GM19239 (cell line): ENCODE results near the gene FOXN3.

Experiments used
- DNase-seq: peaks from one replicate; pipeline ENCODE4 v3.0.0; 2011; ENCODE audit warnings: low spot score; ENCODE audit not compliant: insufficient read length
- FAIRE-seq: peaks from 2 replicates; lab custom pipeline; 2011; peaks lifted over from hg19 to GRCh38; lab: Jason Lieb, UNC

FOXN3 gene

DNA sequence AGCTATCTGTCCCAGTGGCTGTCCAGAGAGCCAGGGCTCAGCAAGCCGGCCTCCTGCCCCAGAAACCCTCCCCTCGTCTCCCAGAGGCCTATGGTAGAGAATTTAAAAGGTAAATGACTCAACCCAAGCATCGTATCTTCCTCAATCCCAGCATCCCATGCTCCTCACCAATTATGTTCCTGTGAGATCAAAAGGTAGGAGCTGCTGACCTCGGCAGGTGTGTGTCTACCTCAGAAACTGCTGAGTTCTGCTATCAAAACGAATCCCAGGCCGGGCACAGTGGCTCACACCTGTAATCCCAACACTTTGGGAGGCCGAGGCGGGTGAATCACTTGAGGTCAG is 49.3 kb downstream of the FOXN3 start:
- DNase-seq: no peak

DNA sequence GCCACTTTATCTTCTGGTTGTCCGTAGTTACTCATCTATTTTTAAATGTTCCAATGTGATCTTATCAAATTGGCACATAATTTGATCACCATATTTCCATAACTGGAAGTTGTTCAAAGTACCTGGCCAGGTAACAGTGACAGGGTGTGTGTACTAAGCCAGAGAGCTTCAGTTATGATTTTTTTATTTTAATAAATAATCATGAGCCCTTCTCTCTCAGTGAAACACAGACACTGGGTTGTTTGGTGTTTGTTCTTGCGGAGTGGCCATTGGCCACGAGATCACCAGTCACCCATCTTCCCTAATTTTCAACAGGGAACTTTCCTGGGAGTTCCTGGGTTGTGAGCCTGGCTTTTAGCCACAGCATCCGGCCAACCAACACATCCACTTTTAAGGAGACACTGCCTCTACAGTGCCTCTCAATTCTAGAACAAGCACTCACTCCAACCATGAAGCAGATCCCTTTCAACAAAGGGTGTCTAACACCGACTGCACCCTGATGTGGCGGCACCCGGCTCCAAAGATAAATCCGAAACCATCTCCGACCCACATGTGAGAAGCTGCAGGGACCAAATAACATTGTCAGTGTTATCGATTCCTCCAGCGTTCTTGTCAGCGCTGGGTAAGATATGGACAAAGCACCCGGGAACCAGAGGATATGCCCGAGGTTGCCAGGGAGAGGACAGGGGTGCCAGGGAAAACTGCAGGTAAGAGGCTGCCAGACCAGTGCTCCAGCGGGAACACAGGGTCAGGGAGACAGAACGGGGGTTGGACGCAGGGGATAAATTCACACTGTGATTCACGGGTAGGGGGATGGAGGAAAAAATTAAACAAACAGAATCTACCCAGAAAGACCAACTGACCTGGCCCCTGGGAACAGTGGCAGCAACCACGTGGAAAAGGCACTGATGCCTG is 49.9 kb downstream of the FOXN3 start:
- no peak for DNase-seq
- no peak for FAIRE-seq

More for the DNA sequence above, 49.3 kb downstream of the FOXN3 start:
- no peak for FAIRE-seq

DNA sequence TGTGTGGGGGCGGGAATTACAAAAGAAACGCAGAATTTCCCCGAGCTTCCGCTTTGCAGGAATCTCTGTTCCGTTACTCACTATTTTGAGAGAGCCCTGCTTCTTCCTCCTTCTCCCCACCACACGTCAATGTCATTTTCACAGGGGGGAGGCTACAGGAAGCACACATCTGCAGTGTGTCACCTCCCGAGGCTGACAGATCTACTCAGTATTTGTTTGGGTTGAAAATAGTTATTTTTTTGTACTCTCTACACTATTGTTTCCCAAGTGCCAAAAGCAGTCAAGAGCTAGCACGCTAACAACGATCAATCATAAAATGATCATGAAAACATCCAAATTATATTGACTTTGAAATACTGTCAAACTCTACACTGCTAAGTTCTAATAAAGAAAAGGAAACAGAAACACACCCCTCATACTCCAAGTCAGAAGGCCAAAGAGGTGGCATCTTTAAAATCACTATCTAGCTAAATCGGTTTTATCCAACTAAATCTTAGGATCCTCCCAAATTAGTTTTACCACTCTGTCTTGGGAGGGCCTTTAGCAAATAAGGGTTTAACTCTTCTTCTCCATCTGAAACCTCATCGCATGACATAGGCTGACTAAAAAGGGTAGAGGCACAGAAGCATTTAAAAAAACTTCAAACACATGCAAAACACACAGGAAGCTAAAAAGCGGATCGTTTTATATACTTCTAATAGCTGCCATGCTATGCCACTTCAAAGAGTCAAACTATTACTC is 51.8 kb downstream of the FOXN3 start:
- peak; percentile 98 for FAIRE-seq
- peak; percentile 52 for DNase-seq

DNA sequence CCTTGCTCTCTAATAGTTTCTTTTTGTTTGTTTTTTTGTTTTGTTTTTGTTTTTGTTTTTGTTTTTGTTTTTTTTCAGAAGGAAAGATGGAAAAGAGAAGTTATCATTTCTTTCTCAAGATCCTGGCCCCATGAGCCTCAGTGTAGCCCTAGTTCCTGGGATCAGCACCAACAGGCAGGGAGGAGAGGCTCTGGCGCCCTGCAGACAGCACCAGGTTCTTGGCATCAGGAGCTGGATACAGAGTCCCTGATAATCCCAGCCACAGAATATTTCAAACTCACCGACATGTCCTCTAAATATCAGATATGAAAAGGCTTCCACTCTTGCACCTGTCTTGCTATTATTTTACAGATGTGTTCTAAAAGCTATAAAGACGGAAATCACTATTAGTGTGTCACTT is 52.7 kb downstream of the FOXN3 start:
- DNase-seq (no peak), FAIRE-seq (peak; percentile 67)

DNA sequence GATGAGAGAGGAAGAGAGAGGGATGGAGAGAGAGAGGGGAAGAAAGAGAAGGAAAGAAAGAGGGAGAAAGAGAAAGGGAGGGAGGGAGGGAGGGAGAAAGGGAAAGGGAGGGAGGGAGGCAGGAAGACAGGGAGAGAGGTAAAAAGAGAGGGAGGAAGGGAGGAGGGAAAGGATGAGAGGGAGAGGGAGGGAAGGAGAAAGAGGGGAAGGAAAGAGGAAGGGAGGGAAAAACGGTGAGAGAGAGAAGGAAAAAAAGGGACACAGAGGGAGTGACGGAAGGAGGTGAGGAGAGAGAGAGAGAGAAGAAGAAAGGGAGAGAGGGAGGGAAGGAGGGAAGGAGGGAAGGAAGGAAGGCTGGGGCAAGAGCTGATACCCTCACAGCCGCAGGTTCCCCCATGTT is 56.8 kb downstream of the FOXN3 start:
- FAIRE-seq: no peak
- no peak for DNase-seq

DNA sequence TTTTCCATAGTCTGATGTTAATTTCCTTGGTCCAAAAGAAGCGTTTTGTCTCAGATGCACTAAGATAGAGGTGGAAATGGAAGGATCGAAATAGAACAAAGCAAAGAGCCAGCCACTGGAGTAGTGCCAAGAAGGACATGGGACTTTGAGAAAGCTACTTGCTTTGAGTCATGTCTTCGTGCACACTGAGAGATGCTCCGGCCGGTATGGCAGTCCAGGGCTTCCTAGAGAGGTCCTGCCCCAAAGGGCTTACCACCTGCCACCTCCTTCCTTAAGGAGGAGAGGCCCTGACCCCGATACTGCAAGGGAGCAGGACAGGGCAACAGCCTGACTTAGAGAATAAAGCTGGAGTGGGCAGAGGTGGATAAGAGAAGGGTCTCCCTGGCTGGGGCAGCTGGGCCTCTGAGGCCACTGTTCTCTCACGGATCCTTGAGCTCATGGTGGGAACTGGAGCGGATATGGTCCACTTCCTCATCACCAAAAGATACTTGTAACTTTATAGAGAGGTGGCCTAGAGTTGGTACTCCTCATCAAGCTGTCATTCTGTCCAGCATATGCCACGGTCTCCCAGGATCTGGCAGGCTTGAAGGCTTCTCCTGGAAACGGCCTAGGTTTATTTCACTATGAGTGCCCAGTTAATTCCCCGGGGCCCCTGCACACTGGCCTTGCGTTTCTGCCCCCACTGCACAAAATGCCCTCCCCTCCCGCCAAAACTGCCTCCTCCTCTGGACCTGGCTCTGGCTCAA is 57.4 kb downstream of the FOXN3 start:
- FAIRE-seq (no peak), DNase-seq (no peak)

DNA sequence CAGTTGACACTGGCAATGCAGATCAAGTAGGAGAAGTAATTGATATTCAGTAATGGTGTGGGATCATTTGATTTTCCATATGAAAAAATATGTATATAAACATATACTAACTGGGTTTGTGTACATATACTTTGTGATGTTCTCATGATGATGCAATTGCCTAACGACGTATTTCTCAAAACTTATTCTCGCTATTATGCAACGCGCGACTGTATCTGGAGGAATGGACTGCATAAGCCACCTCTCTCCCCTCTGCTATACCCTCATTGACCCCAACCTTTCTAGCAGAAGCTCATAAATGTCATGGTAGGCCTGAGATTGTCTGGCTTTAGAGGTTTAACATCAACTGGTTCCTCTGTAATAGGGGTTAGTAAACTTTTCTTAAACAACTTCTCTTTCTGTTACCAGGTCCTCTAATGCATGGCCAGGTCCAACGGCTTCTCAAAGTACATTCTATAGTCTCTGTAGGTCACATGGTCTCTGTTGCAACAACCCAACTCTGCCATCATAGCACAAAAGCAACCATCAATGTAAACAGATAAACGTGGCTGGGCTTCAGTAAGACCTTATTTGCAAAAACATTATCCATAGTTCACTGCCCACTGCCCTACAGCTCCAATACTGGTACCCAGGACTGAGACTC is 59.3 kb downstream of the FOXN3 start:
- no peak for DNase-seq
- FAIRE-seq: no peak

DNA sequence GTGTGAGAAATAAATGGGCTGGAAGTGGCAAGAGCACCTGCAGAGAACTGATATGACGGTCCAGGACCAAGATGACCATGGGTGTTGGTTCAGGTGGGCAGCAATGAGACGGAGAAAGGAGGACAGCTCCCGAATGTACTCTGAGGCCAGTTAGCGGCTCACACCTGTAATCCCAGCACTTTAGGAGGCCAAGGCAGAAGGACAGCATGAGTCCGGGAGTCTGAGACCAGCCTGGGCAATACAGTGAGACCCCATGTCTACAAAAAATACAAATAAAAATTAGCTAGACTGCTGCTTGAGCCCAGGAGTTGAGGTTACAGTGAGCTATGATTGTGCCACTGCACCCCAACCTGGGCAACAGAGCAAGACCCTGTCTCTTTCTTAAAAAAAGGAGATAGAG is 60.1 kb downstream of the FOXN3 start:
- FAIRE-seq (no peak), DNase-seq (no peak)

DNA sequence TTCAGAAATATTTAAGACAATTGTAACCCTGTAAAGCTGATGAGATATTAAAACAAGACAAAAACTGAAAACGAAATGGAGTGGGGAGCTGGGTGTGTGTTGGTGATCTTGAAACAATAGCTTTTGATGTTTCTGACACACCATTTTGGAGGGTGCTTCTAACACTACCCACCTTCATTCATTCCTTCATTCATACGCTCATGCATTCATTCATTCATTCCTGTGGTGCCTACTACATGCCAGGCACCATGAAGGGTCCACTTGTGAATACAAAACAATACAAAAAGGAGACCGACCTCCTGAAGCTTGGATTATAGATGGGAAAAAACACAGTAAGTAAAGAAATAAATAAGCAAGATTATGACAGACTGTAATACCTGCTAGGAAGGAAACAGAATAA is 60.5 kb downstream of the FOXN3 start:
- no peak for FAIRE-seq
- no peak for DNase-seq

DNA sequence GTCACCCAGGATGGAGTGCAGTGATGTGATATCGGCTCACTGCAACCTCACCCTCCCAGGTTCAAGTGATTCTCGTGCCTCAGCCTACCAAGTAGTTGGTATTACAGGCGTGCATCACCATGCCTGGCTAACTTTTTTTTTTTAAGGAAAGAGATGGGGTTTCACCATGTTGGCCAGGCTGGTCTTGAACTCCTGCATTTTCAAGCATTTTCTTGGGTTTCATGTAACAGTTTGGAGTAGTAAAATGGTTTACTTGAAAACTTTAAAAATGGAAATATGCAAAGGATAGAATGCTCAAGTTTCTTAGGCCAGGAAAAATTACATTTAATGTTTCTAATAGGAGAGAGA is 63.3 kb downstream of the FOXN3 start:
- DNase-seq: no peak

DNA sequence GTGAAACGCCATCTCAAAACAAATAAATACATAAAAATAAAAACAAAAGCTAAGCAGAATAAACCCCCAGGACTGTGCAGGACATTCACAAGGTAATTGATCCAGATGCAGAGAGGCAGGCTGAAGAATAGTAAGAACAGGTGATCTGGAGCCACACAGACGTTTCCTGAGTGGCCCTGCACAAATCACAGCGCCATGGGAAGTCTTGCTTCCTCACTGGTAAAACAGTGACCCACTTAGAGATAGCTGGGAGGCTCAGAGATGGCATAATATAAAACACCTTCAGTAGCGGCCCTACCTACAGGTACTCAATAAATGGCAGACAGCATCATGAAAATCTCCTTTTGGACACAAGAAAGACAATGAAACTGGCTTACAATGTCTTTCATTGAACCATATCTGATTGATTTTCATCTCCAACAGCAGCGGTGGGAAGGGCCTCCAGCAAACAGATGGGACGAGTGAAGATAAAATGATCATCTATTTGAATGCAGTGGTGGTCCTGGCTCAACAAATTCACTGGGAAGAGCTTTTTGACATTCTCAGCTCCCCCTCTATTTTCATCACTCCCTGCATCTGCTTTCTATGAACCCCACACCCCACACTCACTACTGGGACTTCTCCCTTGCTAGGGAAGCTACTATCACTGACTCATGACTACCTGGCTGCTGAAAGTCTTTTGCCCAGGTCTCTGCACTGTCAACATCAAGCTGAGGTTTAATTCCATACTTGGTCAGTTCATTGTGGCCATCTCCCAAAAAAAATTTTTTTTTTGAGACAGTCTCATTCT is 63.9 kb downstream of the FOXN3 start:
- FAIRE-seq (peak; percentile 55), DNase-seq (no peak)

More for the DNA sequence above, 63.3 kb downstream of the FOXN3 start:
- FAIRE-seq: no peak

DNA sequence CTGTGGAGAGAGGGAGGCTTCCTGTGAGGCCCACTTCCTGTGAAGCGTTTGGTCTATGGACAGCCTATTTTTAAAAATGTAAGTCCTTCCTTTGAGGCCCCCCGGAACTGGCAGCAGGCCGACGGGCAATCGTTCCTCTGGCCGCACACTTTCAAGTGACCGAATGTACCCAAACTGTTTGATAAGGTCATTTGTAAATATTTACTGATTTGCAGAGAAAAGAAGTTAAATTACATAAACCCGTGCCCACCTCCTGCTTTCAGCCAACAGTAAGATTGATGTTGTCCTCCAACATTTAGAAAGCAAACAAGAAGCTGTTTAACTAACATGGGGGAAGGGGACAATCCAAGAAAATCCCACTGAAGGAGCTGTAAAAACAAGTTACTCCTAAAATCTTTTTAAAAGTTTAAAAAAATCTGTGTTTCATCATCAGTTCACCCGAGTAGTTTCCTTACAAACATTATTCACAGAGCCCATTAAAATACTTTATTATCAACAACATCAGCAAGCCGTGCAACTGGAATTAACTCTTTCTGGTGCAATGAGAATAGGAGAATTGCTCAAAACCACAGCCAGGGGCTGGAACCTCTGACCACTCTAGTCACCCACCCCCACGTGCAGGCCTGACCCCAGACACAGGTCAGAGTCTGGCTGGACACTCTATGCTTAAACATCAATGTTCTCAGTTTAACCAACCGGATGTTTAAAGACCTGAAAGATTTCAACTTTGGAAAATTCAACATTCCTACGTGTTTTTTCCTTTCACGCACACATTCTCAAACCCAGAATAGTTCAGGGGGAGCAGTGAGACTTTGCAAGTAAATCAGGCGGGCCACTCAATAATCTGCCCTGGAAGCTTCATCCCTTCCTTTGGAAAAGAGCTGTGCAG is 65.3 kb downstream of the FOXN3 start:
- FAIRE-seq: peak; percentile 95
- DNase-seq: peak; percentile 57

DNA sequence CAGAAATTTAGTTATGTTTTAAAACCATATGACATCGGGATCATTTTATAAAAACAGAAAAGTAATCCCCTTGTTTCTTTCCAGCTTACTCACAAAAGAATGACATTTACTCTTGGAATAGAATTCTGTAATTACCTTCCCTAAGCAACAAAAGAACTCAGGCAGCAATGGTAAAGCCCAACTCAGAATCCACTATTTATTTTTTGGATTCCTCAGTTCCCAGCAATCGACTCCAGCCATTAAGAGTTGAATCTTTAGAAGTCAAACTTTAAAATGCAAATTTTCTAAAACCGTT is 65.9 kb downstream of the FOXN3 start:
- FAIRE-seq (no peak), DNase-seq (no peak)

DNA sequence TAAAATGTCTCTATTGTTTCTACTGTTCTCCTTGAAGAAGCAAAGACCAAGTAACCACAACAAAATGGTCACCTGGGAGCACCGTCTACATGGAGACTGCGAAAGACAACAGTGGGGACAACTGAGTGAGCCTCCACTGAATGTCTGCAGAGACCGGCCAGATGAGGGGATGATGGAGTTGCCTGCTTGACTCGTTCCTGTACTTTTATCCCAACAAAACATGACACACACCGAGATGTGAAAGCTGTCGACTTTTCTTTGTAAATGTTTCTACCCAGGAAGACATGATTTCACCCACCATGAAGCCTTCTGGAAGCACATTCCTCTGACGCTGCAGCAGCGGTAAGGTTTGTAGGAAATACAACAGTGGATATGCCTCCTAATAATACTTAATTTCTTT is 66.9 kb downstream of the FOXN3 start:
- DNase-seq (no peak), FAIRE-seq (no peak)

DNA sequence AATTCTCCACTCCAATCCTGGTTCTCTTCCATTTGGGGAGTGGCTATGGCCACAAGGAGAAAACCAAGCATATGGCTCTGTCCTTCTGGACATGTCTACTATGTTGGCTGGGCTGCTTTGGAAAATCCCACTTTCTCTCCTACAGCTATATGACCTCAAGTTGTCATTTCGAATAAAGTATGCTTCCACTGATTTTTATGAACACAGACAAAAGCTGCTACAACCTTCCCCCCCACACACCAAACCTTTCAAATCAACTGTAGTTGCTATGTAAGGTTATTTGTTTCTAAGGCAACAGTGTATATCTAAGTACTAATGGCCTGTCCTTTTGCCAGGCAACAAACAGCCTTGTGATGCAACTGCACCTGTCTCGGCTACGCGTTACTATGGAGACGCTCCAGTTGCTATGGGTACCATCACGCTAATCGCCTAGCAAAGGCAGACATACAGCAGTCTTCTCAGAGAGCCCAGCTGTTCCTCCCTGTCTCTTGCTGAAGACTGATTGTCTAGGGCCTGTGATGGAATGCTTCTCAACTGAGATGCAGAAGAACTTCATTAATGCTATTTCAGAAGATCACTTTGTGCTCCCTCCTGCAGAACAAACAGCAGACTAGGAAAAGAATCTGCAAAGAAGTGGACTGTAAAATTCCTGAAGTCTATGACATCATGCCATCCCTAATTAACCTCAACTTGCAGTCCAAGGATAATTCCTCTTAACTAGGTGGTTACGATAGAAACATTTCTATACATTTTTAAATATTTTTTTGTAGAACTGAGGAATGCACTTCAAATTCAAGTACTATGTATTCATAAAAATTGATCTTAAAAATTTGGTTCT is 67.6 kb downstream of the FOXN3 start:
- FAIRE-seq: no peak

DNA sequence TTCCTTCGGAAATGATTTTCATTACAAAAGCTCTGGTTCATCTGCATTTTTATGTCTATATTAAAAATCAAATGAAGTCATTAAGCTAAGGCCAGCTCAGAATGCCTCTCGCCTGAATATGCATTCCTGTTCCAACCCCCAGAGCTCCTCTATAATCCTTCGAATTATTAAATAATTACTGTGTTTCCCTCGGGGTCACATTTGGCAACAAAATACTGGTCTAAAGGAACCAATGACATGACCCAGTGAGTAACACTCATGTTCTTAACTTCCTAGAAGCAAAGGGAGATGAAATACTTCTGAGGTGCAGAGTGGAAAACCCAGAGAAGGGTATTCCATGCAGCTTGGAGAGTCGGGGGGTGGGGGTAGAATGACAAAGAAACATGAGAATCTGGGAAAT is 68.3 kb downstream of the FOXN3 start:
- DNase-seq: no peak
- FAIRE-seq: no peak

More for the DNA sequence above, 67.6 kb downstream of the FOXN3 start:
- DNase-seq: no peak

DNA sequence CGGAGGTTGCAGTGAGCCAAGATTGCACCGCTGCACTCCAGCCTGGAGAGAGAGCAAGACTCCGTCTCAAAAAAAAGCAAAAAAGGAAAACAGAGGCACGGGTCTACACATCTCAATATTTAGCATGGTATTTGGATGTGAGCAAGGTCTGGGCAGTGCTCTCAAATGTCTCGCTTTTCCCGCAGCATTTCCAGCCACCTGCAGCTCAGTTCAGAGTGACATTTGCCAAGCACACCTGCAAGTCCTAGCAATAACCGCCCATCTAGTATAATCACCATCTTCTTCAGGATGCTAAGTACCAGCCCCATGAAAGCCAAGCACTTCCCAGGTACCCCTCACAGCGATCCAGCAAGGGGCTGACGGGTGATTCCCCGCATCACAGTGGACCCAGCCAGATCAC is 69.1 kb downstream of the FOXN3 start:
- FAIRE-seq: no peak
- DNase-seq: no peak

DNA sequence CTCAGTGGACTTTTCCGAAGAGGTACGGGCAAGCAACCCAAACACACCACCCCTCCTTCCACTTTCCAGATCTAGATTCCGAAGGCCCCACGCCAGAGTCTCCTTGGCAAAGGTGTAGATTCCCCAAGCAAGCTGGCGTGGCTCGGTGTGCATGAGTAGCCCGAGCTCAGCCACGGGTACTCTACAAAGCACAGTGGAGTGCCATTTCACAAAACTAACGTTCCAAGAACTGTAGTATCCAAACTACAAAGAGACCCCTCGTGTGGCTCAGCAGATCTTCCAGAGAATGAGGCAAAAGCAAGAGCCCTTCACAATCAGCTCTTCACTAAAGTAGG is 72.1 kb downstream of the FOXN3 start:
- DNase-seq (no peak), FAIRE-seq (no peak)
